Mucosa of rectum (tissue), 2 donors: ENCODE results near the gene TGOLN2.
A peak's percentile ranks its signal among the peaks of the same experiment; 100 is the strongest.

Source experiments
- H3K27ac ChIP-seq, 2 donors: one replicate each; pipeline ENCODE4 v1.7.0; 2013; ENCODE audit warnings: inconsistent platforms in 2 of 2, low read depth in 2 of 2, low read length in 2 of 2
- H3K27me3 ChIP-seq, 2 donors: one replicate each; pipeline ENCODE4 v1.7.0; 2013; ENCODE audit warnings: low read length in 2 of 2; ENCODE audit not compliant: control insufficient read depth in 2 of 2, insufficient read depth in 2 of 2
- H3K36me3 ChIP-seq, 2 donors: one replicate each; pipeline ENCODE4 v1.7.0; 2013; ENCODE audit warnings: low read length in 2 of 2; ENCODE audit not compliant: control insufficient read depth in 2 of 2, insufficient read depth in 2 of 2
- H3K4me1 ChIP-seq, 2 donors: one replicate each; pipeline ENCODE4 v1.7.0; 2013; ENCODE audit warnings: low read length in 2 of 2, mild to moderate bottlenecking in 1 of 2; ENCODE audit not compliant: control insufficient read depth in 2 of 2, insufficient read depth in 2 of 2
- H3K4me3 ChIP-seq, 2 donors: one replicate each; pipeline ENCODE4 v1.7.0; 2013; ENCODE audit warnings: low read length in 2 of 2
- H3K9ac ChIP-seq, 2 donors: one replicate each; pipeline ENCODE4 v1.7.0; 2013; ENCODE audit warnings: low read length in 2 of 2, low read depth in 1 of 2, mild to moderate bottlenecking in 1 of 2
- H3K9me3 ChIP-seq, 2 donors: one replicate each; pipeline ENCODE4 v1.7.0; 2013; ENCODE audit warnings: low read length in 2 of 2; ENCODE audit not compliant: control insufficient read depth in 2 of 2
- donor health status: healthy.
- donor health status: Normal muscosa, but diverticular disease.

TGOLN2 gene

GRCh38 chr2:85273738-85274731 lies 53.8 kb downstream of the TGOLN2 start:
- H3K27ac ChIP-seq, result no peak overlapping the region

GRCh38 chr2:85272357-85272756 lies 55.4 kb downstream of the TGOLN2 start:
- H3K36me3 ChIP-seq, result no peaks in the 10 kb centered on the region
- no peak overlapping the region for H3K4me3 ChIP-seq
- H3K9ac ChIP-seq, result no peak overlapping the region
- H3K4me1 ChIP-seq, result peaks cover 0 to 30% of the 10 kb centered on the region in 2 donors
- H3K9me3 ChIP-seq, result no peaks in the 10 kb centered on the region
- no peak overlapping the region for H3K27ac ChIP-seq
- no peaks in the 10 kb centered on the region for H3K27me3 ChIP-seq

More at GRCh38 chr2:85273738-85274731, 53.8 kb downstream of the TGOLN2 start:
- H3K4me1 ChIP-seq, result peaks cover 3 to 35% of the 10 kb centered on the region in 2 donors
- no peak overlapping the region for H3K9ac ChIP-seq
- H3K27me3 ChIP-seq, result no peaks in the 10 kb centered on the region
- H3K4me3 ChIP-seq, result no peak overlapping the region
- H3K9me3 ChIP-seq, result no peaks in the 10 kb centered on the region
- no peaks in the 10 kb centered on the region for H3K36me3 ChIP-seq

- Histone ChIP-seq H3K27ac (peak overlapping the region; percentile 16 to 18), H3K4me1 (peaks cover 0 to 30% of the 10 kb centered on the region in 2 donors)
Observed at GRCh38 chr2:85269959-85270358, 57.8 kb downstream of the TGOLN2 start.

More at GRCh38 chr2:85269959-85270358, 57.8 kb downstream of the TGOLN2 start:
- H3K9me3 ChIP-seq, result no peaks in the 10 kb centered on the region
- no peaks in the 10 kb centered on the region for H3K27me3 ChIP-seq
- no peak overlapping the region for H3K4me3 ChIP-seq
- peak overlapping the region in 1 of 2 donors; percentile 0 for H3K9ac ChIP-seq
- H3K36me3 ChIP-seq, result no peaks in the 10 kb centered on the region
